Panc1 (cell line): Measurements from ENCODE around the gene DRG1. TPM values are rescaled to one million over a fixed set of nuclear protein-coding genes. Genes with fewer than 3 reads are reported as not detected.

Experiments used
- ATAC-seq: fragments of 200-7000 bp; cut with Tn5 transposase; 2 replicates; pipeline ENCODE4 v1.9.1; 2020; ENCODE audit warnings: mild to moderate bottlenecking, moderate library complexity
- BruUV-seq: library from RNA; stranded (reverse); fragments of 400-500 nt; replicated peaks from 2 replicates; lab custom pipeline; 2021; lab: Mats Ljungman, UMichigan
- CTCF ChIA-PET: fragments of 300-600 bp; sonication (Branson Sonifier 250); formaldehyde crosslinking; loops from one replicate; lab custom pipeline; 2022; ENCODE audit warnings: antibody characterized with exemption; lab: Charles Lee
- POLR2A ChIA-PET: fragments of 300-600 bp; sonication (Branson Sonifier 250); formaldehyde crosslinking; loops from one replicate; lab custom pipeline; 2022; ENCODE audit warnings: antibody characterized with exemption; lab: Charles Lee
- DNase-seq: peaks from one replicate; pipeline ENCODE4 v3.0.0-alpha.2; 2010; ENCODE audit warnings: low read depth, low spot score
- H3K27ac ChIP-seq: 2 replicates; pipeline ENCODE4 v1.5.1; 2011; ENCODE audit warnings: mild to moderate bottlenecking, low read length, inconsistent platforms
- H3K27me3 ChIP-seq: fragments of 200-500 bp; sonication (Bioruptor generic); 2 replicates; pipeline ENCODE4 v1.6.0; 2014; ENCODE audit warnings: low read length, inconsistent platforms; ENCODE audit not compliant: control insufficient read depth, insufficient read depth
- H3K36me3 ChIP-seq: fragments of 200-500 bp; sonication (Bioruptor generic); 2 replicates; pipeline ENCODE4 v1.5.1; 2014; ENCODE audit warnings: inconsistent platforms, mild to moderate bottlenecking, low read length, moderate library complexity; ENCODE audit not compliant: control insufficient read depth, insufficient read depth
- H3K4me1 ChIP-seq: 2 replicates; pipeline ENCODE4 v1.5.1; 2011; ENCODE audit warnings: inconsistent platforms, mild to moderate bottlenecking, low read length, moderate library complexity; ENCODE audit not compliant: control insufficient read depth, insufficient read depth
- H3K4me3 ChIP-seq, 2 experiments: 2 replicates each; pipeline ENCODE4 v1.5.1; 2011 to 2012; ENCODE audit warnings: low read depth in 2 of 2, low read length in 2 of 2, mild to moderate bottlenecking in 2 of 2, inconsistent platforms in 1 of 2, moderate library complexity in 1 of 2
- H3K9me3 ChIP-seq: fragments of 200-500 bp; sonication (Bioruptor generic); 2 replicates; pipeline ENCODE4 v1.5.1; 2014; ENCODE audit warnings: low read depth, mild to moderate bottlenecking, inconsistent platforms, low read length, moderate library complexity; ENCODE audit not compliant: control insufficient read depth, insufficient read depth
- POLR2AphosphoS5 ChIP-seq: IDR thresholded peaks from 2 replicates; pipeline ENCODE4 v1.6.1; 2012; ENCODE audit warnings: mild to moderate bottlenecking, low read depth, low read length, moderate library complexity
- SIN3A ChIP-seq: IDR thresholded peaks from 2 replicates; pipeline ENCODE4 v1.6.1; 2012; ENCODE audit warnings: low read depth, mild to moderate bottlenecking, low read length, moderate library complexity, borderline replicate concordance; ENCODE audit not compliant: insufficient read depth
- TCF7L2 ChIP-seq: IDR thresholded peaks from 2 replicates; pipeline ENCODE4 v1.6.1; 2011; ENCODE audit warnings: mild to moderate bottlenecking, low read depth, low read length, inconsistent platforms
- in situ Hi-C: cut with HindIII; loops from 2 replicates; pipeline ENCODE4 v1.10.0; 2016; ENCODE audit warnings: low sequenced_read_pairs, low pct_unique_long_range_greater_than_20kb
- intact Hi-C: fragments of 100-400 bp; cut with micrococcal nuclease; formaldehyde crosslinking; loops from one replicate; pipeline ENCODE4 v1.10.0; 2022; ENCODE audit not compliant: unreplicated experiment
- total RNA-seq: library from RNA; stranded (reverse); gene quantifications from one replicate; pipeline ENCODE4 v1.2.1, GENCODE V29; 2021; ENCODE audit not compliant: unreplicated experiment
- TF ChIP-seq, protein P1 (sequence below), 2 experiments: IDR thresholded peaks; 2 replicates each; pipeline ENCODE4 v1.6.1; 2011 to 2012; ENCODE audit warnings: low read depth in 2 of 2, control low read depth in 1 of 2, low read length in 1 of 2, mild to moderate bottlenecking in 1 of 2, moderate library complexity in 1 of 2; ENCODE audit not compliant: insufficient read depth in 1 of 2
- TF ChIP-seq, protein P2 (sequence below): fragments of 450-650 bp; IDR thresholded peaks from 2 replicates; pipeline ENCODE4 v1.5.1; 2017; ENCODE audit warnings: mild to moderate bottlenecking

The DRG1 gene
- total RNA-seq, 1 experiment from 2014 or later, result 51.2 TPM

DNA sequence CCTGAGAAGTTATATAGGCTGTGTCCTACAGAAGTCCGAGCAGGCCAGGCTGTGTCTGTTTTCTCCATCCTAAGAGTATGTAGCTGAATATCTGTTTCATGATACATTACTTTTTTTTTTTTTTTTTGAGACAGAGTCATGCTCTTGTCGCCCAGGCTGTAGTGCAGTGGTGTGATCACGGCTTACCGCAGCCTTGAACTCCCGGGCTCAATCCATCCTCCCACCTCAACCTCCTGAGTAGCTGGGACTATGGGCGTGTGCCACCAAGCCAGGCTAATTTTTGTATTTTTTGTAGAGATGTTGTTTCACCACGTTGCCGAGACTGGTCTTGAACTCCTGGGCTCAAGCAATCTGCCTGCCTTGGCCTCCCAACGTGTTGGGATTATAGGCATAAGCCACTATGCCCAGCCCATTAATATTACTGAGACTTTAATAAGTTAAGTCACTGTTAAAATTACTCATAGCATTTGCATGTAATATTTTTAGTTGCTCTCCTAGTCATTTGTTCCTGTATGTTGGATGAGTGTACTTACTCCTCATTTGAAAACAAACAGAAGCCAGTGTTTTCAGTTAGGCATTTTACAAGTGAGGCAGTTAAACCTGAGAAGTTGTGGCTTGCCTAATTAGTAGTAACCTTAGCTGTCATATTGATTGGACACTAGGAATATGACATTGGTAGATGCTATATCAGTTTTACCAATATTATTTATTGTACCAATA, 26.1 kb downstream of the DRG1 start:
- no peaks in the 10 kb centered on the region for H3K4me1 ChIP-seq
- no peak overlapping the region for H3K4me3 ChIP-seq
- in situ Hi-C loops, result no loop called here
- TF ChIP-seq TCF7L2 (no peak), SIN3A (no peak), POLR2AphosphoS5 (no peak)
- TF ChIP-seq, protein P1, sequence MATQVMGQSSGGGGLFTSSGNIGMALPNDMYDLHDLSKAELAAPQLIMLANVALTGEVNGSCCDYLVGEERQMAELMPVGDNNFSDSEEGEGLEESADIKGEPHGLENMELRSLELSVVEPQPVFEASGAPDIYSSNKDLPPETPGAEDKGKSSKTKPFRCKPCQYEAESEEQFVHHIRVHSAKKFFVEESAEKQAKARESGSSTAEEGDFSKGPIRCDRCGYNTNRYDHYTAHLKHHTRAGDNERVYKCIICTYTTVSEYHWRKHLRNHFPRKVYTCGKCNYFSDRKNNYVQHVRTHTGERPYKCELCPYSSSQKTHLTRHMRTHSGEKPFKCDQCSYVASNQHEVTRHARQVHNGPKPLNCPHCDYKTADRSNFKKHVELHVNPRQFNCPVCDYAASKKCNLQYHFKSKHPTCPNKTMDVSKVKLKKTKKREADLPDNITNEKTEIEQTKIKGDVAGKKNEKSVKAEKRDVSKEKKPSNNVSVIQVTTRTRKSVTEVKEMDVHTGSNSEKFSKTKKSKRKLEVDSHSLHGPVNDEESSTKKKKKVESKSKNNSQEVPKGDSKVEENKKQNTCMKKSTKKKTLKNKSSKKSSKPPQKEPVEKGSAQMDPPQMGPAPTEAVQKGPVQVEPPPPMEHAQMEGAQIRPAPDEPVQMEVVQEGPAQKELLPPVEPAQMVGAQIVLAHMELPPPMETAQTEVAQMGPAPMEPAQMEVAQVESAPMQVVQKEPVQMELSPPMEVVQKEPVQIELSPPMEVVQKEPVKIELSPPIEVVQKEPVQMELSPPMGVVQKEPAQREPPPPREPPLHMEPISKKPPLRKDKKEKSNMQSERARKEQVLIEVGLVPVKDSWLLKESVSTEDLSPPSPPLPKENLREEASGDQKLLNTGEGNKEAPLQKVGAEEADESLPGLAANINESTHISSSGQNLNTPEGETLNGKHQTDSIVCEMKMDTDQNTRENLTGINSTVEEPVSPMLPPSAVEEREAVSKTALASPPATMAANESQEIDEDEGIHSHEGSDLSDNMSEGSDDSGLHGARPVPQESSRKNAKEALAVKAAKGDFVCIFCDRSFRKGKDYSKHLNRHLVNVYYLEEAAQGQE (IDR thresholded peaks at IDR 0.05; ENCODE audit: insufficient read depth in 1 of 2, low read depth in 2 of 2, low read length in 1 of 2), result no peak
- ChIA-PET POLR2A (interaction anchor here (0.7 kb wide), 1 partner anchor 55 kb away, joined by 6 read pairs; no protein-coding TSS in a partner anchor), CTCF (interaction anchor here (0.6 kb wide), 1 partner anchor 80 kb away, joined by 3 read pairs; no protein-coding TSS in a partner anchor)
- intact Hi-C loops, result no loop called here
- DNase-seq, result no peak
- H3K27ac ChIP-seq, result no peak overlapping the region
- no TSS peak for BruUV-seq
- no peaks in the 10 kb centered on the region for H3K27me3 ChIP-seq
- H3K9me3 ChIP-seq, result no peaks in the 10 kb centered on the region
- H3K36me3 ChIP-seq, result peaks cover 17% of the 10 kb centered on the region
- ATAC-seq, result no peak

DNA sequence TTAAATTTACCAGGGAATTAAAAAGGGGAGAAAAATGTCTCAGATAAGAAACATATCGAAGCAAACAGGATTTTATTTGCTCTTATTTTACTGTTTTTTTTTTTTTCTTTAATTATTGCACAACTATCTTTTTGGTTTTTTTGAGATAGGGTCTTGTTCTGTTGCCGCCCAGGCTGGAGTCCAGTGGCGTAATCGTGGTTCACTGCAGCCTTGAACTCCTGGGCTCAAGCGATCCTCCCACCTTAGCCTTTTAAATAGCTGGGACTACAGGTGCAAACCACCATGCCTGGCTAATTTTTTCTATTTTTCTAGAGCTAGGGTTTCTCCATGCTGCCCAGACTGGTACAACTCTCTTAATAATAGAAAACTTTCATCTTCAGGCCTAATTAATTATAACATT, 32.5 kb downstream of the DRG1 start:
- H3K27ac ChIP-seq, result no peak overlapping the region
- no peaks in the 10 kb centered on the region for H3K27me3 ChIP-seq
- ChIA-PET POLR2A (interaction anchor here (0.7 kb wide), 1 partner anchor 84 kb away, joined by 5 read pairs; no protein-coding TSS in a partner anchor), CTCF (no interaction called here)
- H3K4me1 ChIP-seq, result no peaks in the 10 kb centered on the region
- peaks cover 7% of the 10 kb centered on the region for H3K36me3 ChIP-seq
- no peak overlapping the region for H3K4me3 ChIP-seq
- no peak for DNase-seq
- TF ChIP-seq POLR2AphosphoS5, result no peak
- no peak for TF ChIP-seq TCF7L2
- TF ChIP-seq, protein P2, sequence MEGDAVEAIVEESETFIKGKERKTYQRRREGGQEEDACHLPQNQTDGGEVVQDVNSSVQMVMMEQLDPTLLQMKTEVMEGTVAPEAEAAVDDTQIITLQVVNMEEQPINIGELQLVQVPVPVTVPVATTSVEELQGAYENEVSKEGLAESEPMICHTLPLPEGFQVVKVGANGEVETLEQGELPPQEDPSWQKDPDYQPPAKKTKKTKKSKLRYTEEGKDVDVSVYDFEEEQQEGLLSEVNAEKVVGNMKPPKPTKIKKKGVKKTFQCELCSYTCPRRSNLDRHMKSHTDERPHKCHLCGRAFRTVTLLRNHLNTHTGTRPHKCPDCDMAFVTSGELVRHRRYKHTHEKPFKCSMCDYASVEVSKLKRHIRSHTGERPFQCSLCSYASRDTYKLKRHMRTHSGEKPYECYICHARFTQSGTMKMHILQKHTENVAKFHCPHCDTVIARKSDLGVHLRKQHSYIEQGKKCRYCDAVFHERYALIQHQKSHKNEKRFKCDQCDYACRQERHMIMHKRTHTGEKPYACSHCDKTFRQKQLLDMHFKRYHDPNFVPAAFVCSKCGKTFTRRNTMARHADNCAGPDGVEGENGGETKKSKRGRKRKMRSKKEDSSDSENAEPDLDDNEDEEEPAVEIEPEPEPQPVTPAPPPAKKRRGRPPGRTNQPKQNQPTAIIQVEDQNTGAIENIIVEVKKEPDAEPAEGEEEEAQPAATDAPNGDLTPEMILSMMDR, result no peak
- TF ChIP-seq SIN3A, result no peak
- TF ChIP-seq, protein P1 (IDR thresholded peaks at IDR 0.05; ENCODE audit: insufficient read depth in 1 of 2, low read depth in 2 of 2, low read length in 1 of 2), result no peak
- intact Hi-C loops (no loop called here), in situ Hi-C loops (no loop called here)
- no TSS peak for BruUV-seq
- no peak for ATAC-seq
- H3K9me3 ChIP-seq, result no peaks in the 10 kb centered on the region
